Lower leg skin (tissue), 4 donors: Measurements from ENCODE around the gene MAGEA2. TPM values are rescaled to one million over a fixed set of nuclear protein-coding genes. Genes with fewer than 3 reads are reported as not detected.
"Not testable (repeated sequence)": the region's sequence is repeated elsewhere in the genome, so short reads cannot be mapped to it uniquely, and the experiment has no call there.

ENCODE experiments used
- DNase-seq, 2 donors: peaks; one replicate each; pipeline ENCODE4 v3.0.0-alpha.2; 2019; ENCODE audit warnings: low spot score in 2 of 2
- H3K4me3 ChIP-seq: fragments of 200-600 bp; sonication (generic); 2 replicates; pipeline ENCODE4 v1.5.1; 2017; ENCODE audit warnings: mild to moderate bottlenecking, low read depth; ENCODE audit not compliant: poor library complexity, severe bottlenecking
- POLR2A ChIP-seq, 2 donors: fragments of 450-650 bp; IDR thresholded peaks; one replicate each; pipeline ENCODE4 v1.6.1; 2016 to 2017; ENCODE audit warnings: antibody characterized with exemption in 2 of 2, mild to moderate bottlenecking in 1 of 2, moderate library complexity in 1 of 2
- WGBS, 2 donors: methylation state at CpG; one replicate each; pipeline ENCODE4 v1.1.5; 2018; 5-methylcytosine and 5-hydroxymethylcytosine counted together
- intact Hi-C: fragments of 100-400 bp; cut with DNase I; formaldehyde crosslinking; loops from one replicate; pipeline ENCODE4 v1.15.0; 2023; ENCODE audit warnings: low total_unique reads
- total RNA-seq, 4 donors: library from RNA; depleted of rRNA; stranded (reverse); fragments of >200 nt; gene quantifications; one replicate each; pipeline ENCODE4 v1.1.0, GENCODE V29; 2016
- TF ChIP-seq, protein P1 (sequence below), 3 donors: fragments of 450-650 bp; IDR thresholded peaks; one replicate each; pipeline ENCODE4 v1.5.1; 2016; ENCODE audit warnings: antibody characterized with exemption in 3 of 3, mild to moderate bottlenecking in 3 of 3, moderate library complexity in 2 of 3

Gene MAGEA2, protein sequence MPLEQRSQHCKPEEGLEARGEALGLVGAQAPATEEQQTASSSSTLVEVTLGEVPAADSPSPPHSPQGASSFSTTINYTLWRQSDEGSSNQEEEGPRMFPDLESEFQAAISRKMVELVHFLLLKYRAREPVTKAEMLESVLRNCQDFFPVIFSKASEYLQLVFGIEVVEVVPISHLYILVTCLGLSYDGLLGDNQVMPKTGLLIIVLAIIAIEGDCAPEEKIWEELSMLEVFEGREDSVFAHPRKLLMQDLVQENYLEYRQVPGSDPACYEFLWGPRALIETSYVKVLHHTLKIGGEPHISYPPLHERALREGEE
- not detected for total RNA-seq

DNA sequence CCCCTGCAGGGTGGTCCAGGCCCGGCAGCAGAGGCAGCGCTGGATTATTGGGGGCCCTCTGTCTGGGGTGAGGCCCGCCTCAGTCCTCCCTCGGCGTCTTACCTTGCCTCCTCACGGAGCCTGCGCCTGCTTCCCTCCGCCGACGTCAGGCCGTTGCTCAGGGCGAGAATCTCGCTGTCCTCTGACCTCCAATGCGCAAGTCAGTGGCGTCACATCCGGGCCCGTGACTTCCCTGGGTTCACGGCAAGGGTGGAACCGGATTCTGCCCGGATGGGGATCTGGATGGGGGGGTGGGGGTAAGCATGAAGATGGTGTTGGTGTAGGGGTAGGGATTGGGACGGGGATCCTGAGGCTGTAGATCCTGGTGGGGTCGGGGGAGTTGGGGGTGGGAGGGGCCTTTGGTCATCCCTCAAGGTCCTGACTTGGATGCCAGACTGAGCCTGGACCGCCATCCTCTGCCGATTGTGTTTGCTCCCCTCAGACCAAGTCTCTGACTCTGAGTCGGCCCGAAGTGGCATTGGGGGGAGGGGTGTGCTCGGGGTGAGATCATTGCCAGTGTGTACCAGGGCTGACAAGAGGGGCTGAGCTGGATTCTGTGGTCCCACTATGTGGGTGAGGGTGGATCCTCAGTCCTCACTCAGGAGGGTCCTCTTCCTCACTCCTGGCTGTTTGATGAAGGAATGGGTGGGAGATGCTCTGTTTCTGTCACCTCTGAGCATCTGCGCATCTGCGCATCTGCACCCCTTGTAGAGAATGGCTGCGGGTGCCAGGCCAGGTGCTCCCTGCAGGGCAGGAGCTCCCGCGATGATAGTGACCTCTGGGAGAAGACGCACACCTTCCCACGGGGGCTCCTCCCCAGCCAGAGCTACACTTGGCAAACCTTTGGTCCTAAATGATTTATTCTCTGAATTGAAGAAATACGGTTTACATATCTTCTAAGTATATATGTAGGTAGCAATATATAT lies at the start of gene MAGEA2:
Gene MAGEA2, minus strand, starts transcription at position 157 of the 965 bp plus-strand sequence. CDS start 2,479 bp downstream, outside the sequence.
- intact Hi-C loops, H3K4me3 ChIP-seq, DNase-seq: not testable (repeated sequence)
- no CpG with 5 or more reads among the region's 35 CpGs for WGBS, 2 donors

DNA sequence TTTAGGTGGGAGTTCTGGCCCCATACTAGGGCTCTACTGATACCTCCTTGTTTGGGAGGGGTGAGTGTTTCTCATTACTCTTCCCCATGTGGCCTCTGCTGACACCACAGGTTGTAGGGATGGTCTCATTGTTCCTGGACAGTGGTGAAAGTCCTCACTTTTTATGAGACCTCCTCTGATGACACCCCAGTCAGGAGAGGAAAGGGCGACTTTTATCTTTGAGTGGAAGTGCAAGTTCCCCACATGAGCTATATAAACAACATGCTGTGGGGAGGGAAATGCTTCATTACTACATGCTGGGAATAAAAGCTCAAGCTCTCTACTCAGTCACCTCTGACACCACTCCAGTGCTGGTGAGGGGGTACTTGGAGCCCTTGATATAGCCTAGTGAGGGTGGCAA lies 45.3 kb upstream of the MAGEA2 start:
- intact Hi-C loops, result no loop called here
- 64 to 71% methylated on average over 1 of the region's 1 CpG for WGBS, 2 donors
- DNase-seq, result no peak
- no peak overlapping the region for H3K4me3 ChIP-seq
- no peak for TF ChIP-seq POLR2A (IDR thresholded peaks at IDR 0.05)
- TF ChIP-seq, protein P1, sequence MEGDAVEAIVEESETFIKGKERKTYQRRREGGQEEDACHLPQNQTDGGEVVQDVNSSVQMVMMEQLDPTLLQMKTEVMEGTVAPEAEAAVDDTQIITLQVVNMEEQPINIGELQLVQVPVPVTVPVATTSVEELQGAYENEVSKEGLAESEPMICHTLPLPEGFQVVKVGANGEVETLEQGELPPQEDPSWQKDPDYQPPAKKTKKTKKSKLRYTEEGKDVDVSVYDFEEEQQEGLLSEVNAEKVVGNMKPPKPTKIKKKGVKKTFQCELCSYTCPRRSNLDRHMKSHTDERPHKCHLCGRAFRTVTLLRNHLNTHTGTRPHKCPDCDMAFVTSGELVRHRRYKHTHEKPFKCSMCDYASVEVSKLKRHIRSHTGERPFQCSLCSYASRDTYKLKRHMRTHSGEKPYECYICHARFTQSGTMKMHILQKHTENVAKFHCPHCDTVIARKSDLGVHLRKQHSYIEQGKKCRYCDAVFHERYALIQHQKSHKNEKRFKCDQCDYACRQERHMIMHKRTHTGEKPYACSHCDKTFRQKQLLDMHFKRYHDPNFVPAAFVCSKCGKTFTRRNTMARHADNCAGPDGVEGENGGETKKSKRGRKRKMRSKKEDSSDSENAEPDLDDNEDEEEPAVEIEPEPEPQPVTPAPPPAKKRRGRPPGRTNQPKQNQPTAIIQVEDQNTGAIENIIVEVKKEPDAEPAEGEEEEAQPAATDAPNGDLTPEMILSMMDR (IDR thresholded peaks at IDR 0.05), result no peak

DNA sequence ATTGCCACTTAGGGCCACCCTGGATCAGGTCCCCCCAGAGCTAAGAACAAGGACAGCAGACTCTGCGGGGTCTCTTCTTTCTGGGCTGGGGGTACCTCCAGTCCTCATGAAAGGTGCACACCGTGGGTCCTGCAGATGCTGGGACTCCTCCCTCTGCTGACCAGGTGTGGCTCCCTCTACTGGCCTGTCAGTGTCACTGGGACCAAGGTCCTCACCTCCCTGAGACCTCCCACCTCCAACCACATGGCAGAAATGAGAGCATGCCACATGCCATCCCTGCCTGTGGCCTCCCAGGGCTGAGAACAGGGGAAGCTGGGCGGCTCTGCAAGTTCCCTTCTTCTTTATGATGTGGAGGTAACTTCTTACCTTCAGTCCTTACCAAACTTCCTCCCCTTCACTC lies 33.4 kb upstream of the MAGEA2 start:
- DNase-seq, intact Hi-C loops, H3K4me3 ChIP-seq: not testable (repeated sequence)
- WGBS, 2 donors, result no CpG with 5 or more reads among the region's 3 CpGs

DNA sequence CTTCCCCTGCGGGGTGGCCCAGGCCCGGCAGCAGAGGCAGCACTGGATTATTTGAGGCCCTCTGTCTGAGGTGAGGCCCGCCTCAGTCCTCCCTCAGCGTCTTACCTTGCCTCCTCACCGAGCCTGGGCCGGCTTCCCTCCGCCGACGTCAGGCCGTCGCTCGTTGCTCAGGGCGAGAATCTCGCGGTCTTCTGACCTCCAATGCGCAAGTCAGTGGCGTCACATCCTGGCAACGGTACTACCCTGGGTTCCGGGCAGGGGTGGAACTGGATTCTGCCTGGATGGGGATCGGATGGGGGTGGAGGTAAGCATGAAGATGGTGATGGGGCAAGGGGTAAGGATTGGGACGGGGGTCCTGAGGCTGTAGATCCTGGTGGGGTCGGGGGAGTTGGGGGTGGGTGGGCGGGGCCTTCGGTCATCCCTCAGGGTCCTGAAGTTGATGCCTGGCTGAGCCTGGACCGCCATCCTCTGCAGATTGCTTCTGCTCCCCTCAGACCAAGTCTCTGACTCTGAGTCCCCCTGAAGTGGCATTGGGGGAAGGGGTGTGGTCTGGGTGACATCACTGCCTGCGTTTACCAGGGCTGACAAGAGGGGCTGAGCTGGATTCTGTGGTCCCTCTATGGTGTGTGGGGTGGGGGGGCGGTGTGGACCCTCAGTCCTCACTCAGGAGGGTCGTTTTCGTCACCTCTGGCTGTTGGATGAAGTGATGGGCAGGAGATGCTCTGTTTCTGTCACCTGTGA lies 16.1 kb upstream of the MAGEA2 start, which contains the start of gene MAGEA6:
Gene MAGEA6, minus strand, starts transcription at position 141 of the 741 bp plus-strand sequence. CDS start 2,039 bp downstream, outside the sequence.
- H3K4me3 ChIP-seq, DNase-seq, intact Hi-C loops: not testable (repeated sequence)
- no CpG with 5 or more reads among the region's 29 CpGs for WGBS, 2 donors

DNA sequence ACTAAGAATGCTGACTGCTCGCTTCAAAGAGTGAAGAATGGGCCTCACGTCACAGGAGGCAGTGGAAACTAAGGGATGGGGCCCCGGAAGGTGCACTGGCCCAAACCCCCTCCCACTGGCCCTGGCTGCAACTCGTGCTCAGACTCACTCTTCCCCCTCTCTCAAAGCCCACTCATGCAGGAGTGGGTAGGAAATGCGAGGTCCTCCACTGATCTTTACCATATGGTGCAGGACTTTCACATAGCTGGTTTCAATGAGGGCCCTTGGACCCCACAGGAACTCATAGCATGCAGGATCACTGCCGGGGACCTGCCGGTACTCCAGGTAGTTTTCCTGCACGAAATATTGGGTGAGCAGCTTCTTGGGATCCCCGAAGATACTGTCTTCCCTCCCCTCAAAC lies 12.9 kb upstream of the MAGEA2 start:
- DNase-seq, result peak in 1 of 2 donors; percentile 54
- H3K4me3 ChIP-seq, intact Hi-C loops: not testable (repeated sequence)
- 74 to 88% methylated on average over 8 to 9 of the region's 9 CpGs for WGBS, 2 donors

DNA sequence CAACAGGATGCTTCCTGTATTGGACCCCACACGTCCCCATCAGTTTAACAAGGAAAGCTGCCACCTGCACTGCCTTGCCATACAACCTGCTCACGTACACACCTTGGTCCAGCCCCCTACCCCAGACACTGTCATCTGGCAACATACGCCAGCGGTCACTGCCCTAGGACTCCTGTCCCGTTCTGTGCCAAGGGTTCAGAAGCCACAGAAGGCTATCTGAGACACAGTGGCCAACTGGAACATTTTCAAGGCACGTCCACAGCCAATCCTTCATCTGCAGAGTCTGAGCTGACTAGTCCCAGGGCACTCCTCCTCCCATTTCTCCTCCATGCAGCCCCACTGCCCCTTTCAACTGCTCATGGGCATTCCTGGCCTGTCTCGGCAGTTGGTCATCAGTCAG lies 7.9 kb upstream of the MAGEA2 start:
- H3K4me3 ChIP-seq, DNase-seq, intact Hi-C loops: not testable (repeated sequence)
- no CpG with 5 or more reads among the region's 7 CpGs for WGBS, 2 donors

DNA sequence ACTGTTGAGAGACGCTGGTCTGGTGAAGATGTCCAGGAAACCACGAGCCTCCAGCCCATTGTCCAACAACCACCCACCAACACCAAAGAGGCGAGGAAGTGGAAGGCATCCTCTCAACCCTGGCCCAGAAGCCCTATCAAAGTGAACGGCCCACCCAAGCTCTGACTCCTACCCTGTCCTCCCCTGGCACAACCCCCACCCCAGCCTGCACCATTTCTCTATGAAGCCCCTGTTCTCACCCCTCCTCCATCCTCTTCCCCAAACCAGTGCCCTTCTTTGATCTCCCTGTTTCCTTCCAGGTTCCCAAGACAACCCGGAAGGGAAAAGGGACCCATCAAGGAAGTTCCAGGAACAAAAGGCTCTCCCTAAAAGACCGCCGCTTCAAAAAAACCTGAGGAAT lies 5.9 kb upstream of the MAGEA2 start:
- 58 to 82% methylated on average over 4 to 6 of the region's 7 CpGs for WGBS, 2 donors
- DNase-seq, intact Hi-C loops, H3K4me3 ChIP-seq: not testable (repeated sequence)

DNA sequence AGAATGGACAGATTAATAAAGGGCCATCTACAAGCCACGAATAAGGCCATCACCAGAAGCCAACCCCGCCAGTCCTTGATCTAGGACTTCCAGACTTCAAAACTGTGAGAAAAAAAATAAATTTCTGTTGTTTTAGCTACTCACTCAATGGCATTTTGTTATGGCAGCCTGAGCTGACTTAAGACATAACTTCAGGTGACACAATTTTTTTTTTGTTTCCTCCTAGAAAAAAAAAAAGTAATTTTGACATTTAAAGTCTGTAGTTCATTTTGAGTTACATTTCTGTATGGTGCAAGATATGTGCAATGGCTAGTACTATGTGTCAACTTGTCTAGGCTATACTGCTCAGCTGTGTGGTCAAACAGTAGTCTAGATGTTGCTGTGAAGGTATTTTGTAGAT lies 5.3 kb upstream of the MAGEA2 start, which contains the start of gene CSAG3:
Gene CSAG3, plus strand, starts transcription at position 301 of the 400 bp plus-strand sequence.
- intact Hi-C loops, DNase-seq, H3K4me3 ChIP-seq: not testable (repeated sequence)
- no CpG with 5 or more reads among the region's 2 CpGs for WGBS, 2 donors

DNA sequence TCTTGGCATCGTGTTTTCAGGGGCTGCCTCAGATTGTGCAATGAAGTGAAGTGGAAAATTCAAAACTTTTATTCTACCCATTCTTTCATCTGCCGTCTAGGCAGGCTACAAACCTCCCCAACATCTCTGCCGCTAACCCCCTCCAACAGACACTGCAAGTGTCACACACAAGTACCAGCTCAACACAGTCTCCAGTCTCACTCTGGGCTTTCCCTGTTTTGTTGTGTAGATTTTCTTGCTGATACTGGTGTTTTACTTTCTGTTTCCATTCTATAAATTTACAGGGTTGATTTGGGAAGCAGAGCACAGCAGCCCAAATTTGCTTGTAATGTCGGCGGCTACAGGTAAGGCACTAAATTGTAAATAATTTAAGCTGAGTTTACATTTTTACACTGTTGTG lies 1.2 kb upstream of the MAGEA2 start:
- DNase-seq, intact Hi-C loops, H3K4me3 ChIP-seq: not testable (repeated sequence)
- WGBS, 2 donors, result no CpG with 5 or more reads among the region's 5 CpGs
